BLaER1 (cell line): Measurements from ENCODE around the gene DNHD1.

Experiments used
- H3K27ac ChIP-seq: shearing (Covaris generic); formaldehyde crosslinking; 2 replicates; pipeline ENCODE4 v1.8.1; 2022
- H3K27me3 ChIP-seq: shearing (Covaris generic); formaldehyde crosslinking; 2 replicates; pipeline ENCODE4 v1.8.1; 2022
- H3K36me3 ChIP-seq: shearing (Covaris generic); formaldehyde crosslinking; 2 replicates; pipeline ENCODE4 v1.8.1; 2022
- H3K4me1 ChIP-seq: shearing (Covaris generic); formaldehyde crosslinking; 2 replicates; pipeline ENCODE4 v1.8.1; 2022
- H3K4me2 ChIP-seq: shearing (Covaris generic); formaldehyde crosslinking; 2 replicates; pipeline ENCODE4 v1.8.1; 2022
- H3K4me3 ChIP-seq: shearing (Covaris generic); formaldehyde crosslinking; 2 replicates; pipeline ENCODE4 v1.8.1; 2022
- H3K9ac ChIP-seq: shearing (Covaris generic); formaldehyde crosslinking; 2 replicates; pipeline ENCODE4 v1.8.1; 2022
- H3K9me3 ChIP-seq: shearing (Covaris generic); formaldehyde crosslinking; 2 replicates; pipeline ENCODE4 v1.8.1; 2022
- H4K20me1 ChIP-seq: shearing (Covaris generic); formaldehyde crosslinking; 2 replicates; pipeline ENCODE4 v1.8.1; 2022
- Cebpa-rat ChIP-seq: shearing (Covaris generic); IDR thresholded peaks from 2 replicates; pipeline ENCODE4 v1.8.1; 2022

Gene DNHD1

DNA sequence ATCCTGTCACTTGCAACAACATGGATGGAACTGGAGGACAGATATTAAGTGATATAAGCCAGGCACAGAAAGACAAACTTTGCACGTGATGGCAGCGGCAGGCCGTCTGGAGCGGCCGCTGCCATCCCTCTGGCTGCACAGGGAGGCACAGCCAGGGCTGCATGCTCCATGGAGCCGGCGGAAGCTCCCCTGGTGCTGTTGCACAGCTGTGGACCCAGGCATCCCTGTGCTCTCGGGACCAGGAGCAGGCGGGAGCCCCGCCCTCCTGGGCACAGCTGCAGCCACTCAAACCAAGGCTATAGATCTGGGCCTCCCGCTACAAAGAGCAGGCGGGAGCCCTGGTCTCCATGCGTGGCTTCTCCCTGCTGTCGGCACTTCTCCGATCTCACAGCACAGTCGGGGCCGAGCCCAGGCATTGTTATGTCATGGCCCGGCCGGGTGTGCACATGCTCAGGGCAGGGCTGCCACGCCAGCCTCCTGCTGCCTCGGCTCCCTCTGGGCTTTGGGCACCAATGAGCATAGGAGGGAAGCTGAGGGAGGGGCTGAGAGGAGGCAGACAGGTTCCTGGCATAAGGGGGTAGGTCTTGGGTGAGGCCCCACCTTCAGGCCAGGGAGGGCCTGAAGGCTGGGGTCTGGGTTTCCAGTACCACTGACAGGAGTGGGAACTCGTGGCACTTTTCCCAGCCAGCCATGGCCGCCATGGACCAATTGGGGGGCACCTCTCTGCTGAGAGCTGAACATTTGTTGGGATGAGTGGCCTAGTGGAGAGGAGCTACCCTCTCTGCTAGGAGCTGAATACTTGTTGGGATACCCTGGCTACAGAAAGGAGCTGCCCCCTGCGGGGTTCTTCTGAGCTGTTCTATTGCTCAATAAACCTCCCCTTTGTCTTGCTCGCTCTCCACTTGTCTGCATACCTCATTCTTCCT, 89.6 kb downstream of the DNHD1 start:
- no peak overlapping the region for H3K4me3 ChIP-seq
- no peaks in the 10 kb centered on the region for H3K27me3 ChIP-seq
- peaks cover 45% of the 10 kb centered on the region for H3K9me3 ChIP-seq
- H3K9ac ChIP-seq, result no peak overlapping the region
- peaks cover 29% of the 10 kb centered on the region for H3K36me3 ChIP-seq
- no peaks in the 10 kb centered on the region for H3K4me1 ChIP-seq
- H4K20me1 ChIP-seq, result no peaks in the 10 kb centered on the region
- H3K4me2 ChIP-seq, result no peak overlapping the region
- H3K27ac ChIP-seq, result no peak overlapping the region
- TF ChIP-seq Cebpa-rat, result no peak

DNA sequence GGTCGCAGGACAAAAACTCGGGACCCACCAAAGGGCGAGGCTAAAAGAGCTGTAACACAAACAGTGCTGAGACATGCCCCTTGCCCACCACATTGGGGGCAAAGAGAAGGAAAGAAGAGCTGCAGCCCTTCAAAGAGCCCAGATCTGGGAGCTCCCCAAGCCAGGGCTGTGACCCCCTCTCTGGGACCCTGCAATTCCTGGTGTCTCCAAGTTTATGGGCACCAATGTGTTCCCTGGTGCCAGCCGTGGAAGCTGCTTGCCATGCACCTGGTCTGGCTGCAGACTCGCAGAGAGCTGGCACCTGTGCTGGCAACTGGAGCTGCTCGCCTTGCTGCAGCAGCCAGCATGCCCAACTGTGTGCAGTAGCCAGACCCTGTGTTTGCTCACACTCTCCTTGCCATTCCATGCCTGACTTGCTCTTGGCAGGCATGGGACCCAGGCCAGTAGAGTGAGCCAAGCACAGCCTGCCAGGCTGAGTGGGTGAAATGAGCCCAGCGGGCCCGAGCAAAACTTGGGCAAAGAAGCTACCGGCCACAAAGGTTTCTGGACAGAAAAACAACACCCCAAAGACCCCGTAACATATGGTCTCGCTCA, 90.4 kb downstream of the DNHD1 start:
- Histone ChIP-seq H3K9me3 (peaks cover 42% of the 10 kb centered on the region), H3K9ac (no peak overlapping the region), H3K27me3 (no peaks in the 10 kb centered on the region), H4K20me1 (no peaks in the 10 kb centered on the region), H3K36me3 (peaks cover 36% of the 10 kb centered on the region), H3K4me1 (no peaks in the 10 kb centered on the region), H3K4me3 (no peak overlapping the region), H3K27ac (no peak overlapping the region), H3K4me2 (no peak overlapping the region)
- no peak for TF ChIP-seq Cebpa-rat

DNA sequence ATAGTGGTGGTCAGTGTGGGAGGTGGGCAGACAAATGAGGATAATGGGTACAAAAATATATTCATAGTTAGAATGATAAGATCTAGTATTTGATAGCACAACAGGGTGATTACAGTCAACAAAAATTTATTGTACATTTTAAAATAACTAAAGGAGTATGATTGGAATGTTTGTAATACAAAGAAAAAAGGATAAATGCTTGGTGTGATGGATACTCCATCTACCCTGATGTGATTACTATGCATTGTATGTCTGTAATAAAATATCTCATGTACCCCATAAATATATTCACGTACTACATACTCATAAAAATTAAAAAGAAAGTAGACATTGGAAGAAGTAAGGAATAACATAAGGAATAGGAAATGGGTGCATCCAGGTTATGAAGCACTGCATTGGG, 90.9 kb downstream of the DNHD1 start:
- H4K20me1 ChIP-seq, result 0 out of 2 replicates have a peak, but pooled peaks cover 1% of the 10 kb centered on the region
- peaks cover 41% of the 10 kb centered on the region for H3K36me3 ChIP-seq
- no peaks in the 10 kb centered on the region for H3K4me1 ChIP-seq
- H3K27ac ChIP-seq, result no peak overlapping the region
- no peak overlapping the region for H3K4me3 ChIP-seq
- no peaks in the 10 kb centered on the region for H3K27me3 ChIP-seq
- H3K9ac ChIP-seq, result no peak overlapping the region
- peaks cover 42% of the 10 kb centered on the region for H3K9me3 ChIP-seq
- H3K4me2 ChIP-seq, result no peak overlapping the region
- no peak for TF ChIP-seq Cebpa-rat

DNA sequence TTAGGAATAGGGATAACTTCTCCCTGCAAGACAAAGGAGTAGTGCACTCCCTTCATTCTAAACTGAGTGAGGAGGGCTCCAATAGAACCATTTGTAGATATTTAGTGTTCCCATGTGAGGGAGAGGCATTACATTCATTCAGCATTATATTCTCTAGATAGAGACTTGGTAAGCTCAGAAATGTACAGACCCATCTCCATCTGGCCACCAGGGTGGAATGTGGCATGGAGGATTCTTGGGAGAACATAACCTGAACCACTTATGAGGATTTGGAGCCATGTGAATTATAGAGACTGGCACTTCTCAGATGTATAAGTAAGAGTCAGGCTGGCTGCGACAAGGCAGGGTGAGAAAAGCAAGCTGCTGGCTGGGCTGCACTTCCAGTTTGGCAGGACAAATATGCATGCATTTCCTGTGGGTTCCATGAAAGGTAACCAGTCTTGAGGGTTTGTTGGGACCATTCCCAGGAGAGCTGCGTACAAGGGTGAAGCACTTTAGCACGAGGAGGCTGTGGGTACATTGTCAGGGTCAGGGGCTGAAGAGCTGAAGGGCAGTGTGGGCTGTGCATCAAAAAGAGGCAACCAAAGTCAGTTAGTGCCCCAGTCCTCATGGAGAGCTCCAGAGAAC, 97.2 kb downstream of the DNHD1 start:
- no peaks in the 10 kb centered on the region for H3K9me3 ChIP-seq

DNA sequence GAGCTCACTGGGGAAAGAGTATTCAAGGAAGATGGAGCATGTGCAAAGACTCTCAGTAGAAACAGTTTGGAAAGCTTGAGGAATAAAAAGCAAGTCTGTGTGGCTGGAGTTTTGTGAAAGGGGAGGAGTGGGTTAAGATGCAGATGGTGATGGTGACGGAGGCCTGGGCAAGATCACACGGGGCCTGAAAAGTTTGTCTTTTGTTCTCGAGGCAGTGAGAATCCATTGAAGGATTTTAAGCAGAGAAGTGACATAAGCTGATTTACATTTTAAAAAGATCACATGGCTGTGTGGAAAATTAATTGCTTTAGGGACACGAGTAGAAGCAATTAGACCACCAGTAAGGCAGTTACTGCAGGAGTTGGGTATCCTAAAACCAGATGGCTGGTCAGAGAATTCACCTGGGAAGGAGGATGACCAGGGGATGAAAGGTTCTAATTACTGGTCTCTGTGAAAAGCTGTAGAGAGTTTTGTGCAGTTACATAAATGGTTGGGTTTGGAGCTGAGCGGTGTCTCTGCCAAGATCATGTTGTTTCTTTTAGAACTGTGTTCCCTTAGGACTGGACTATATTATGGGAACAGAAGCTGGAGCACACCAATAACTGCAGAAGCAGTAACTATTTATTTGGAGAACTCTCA, 99.3 kb downstream of the DNHD1 start:
- Histone ChIP-seq H3K4me1 (peaks cover 24% of the 10 kb centered on the region), H3K9me3 (no peaks in the 10 kb centered on the region), H3K36me3 (peaks cover 96% of the 10 kb centered on the region), H3K9ac (no peak overlapping the region), H3K4me2 (no peak overlapping the region), H3K4me3 (no peak overlapping the region), H4K20me1 (peaks cover 79% of the 10 kb centered on the region), H3K27ac (no peak overlapping the region), H3K27me3 (no peaks in the 10 kb centered on the region)
- no peak for TF ChIP-seq Cebpa-rat

More for the DNA sequence above, 97.2 kb downstream of the DNHD1 start:
- peak overlapping the region; percentile 20 for H3K4me2 ChIP-seq
- H3K27ac ChIP-seq, result no peak overlapping the region
- H4K20me1 ChIP-seq, result peaks cover 58% of the 10 kb centered on the region
- peaks cover 77% of the 10 kb centered on the region for H3K36me3 ChIP-seq
- H3K27me3 ChIP-seq, result no peaks in the 10 kb centered on the region
- H3K9ac ChIP-seq, result no peak overlapping the region
- no peak for TF ChIP-seq Cebpa-rat
- no peak overlapping the region for H3K4me3 ChIP-seq
- peaks cover 22% of the 10 kb centered on the region for H3K4me1 ChIP-seq

DNA sequence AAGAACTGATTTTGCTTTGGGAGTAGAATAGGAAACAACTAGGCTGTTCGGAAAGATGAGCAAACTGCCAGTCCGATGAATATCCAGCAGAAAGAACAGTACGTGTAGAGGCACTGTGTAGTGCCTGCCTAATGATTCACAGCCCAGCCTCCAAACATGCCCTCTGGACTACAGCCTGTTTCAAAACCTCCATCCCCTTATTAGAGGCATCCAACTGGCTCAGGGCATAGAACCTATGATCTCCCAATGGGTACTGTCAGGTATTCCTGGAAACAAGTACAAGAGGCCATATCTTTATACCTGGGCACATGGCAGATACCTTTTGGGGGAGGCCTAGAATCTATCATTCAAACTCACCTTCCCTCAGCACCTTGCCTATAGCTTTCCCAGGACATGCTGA, 101.5 kb downstream of the DNHD1 start:
- H3K4me3 ChIP-seq, result no peak overlapping the region
- no peaks in the 10 kb centered on the region for H3K9me3 ChIP-seq
- no peaks in the 10 kb centered on the region for H3K27me3 ChIP-seq
- no peak overlapping the region for H3K4me2 ChIP-seq
- H4K20me1 ChIP-seq, result peaks cover 90% of the 10 kb centered on the region
- H3K27ac ChIP-seq, result no peak overlapping the region
- no peak for TF ChIP-seq Cebpa-rat
- H3K9ac ChIP-seq, result no peak overlapping the region
- peaks cover 32% of the 10 kb centered on the region for H3K4me1 ChIP-seq
- H3K36me3 ChIP-seq, result peaks cover 84% of the 10 kb centered on the region

DNA sequence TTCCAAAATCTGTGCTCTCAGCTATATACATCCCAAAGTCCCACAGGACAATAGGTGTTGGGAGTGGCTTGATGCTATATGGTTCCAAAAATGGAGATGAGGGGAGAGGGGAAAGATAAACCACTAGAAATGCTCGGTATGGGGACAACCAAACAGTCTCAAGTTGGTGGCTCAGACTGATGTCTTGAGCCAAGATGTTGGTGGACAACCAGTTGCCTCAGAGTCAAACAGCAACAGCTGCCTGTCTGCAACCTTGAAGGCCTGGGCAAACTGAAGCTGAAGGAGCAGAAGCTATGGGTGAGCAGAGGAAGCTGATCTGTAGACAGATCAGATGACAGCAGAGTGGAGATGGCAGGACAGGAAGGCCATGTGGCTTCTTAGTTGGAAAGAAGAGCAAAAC, 102.4 kb downstream of the DNHD1 start:
- no peak for TF ChIP-seq Cebpa-rat
- peaks cover 24% of the 10 kb centered on the region for H3K4me1 ChIP-seq

DNA sequence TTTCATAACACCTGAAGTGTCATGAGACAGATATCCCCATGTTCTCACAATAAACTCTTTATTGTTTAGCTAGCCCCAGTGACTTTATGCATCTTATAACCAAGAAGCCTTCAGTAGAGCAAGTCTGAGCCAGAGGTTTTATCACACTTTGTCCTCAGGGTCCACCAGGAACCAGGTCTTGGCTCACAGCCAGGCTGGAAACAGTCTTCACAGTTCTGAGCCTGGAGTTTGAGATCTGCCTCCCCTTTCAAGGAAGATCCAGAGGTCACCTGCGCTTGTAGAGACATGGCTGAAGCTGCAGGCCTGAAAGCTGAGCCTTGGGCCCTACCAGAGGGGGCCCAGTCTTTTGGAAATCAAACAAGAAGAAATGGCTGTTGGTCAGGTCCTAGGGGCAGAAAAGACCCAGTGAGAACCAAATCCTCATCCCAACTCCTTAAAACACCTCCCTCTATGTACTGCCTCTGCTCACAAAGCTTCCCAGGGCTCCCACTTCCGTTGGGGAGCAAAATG, 102.9 kb downstream of the DNHD1 start:
- Histone ChIP-seq H4K20me1 (peaks cover 81% of the 10 kb centered on the region), H3K36me3 (peaks cover 72% of the 10 kb centered on the region), H3K4me2 (no peak overlapping the region), H3K4me1 (peaks cover 24% of the 10 kb centered on the region), H3K27ac (no peak overlapping the region), H3K27me3 (no peaks in the 10 kb centered on the region), H3K9ac (no peak overlapping the region), H3K9me3 (no peaks in the 10 kb centered on the region), H3K4me3 (no peak overlapping the region)
- no peak for TF ChIP-seq Cebpa-rat

More for the DNA sequence above, 102.4 kb downstream of the DNHD1 start:
- Histone ChIP-seq H3K27me3 (no peaks in the 10 kb centered on the region), H3K4me3 (no peak overlapping the region), H3K36me3 (peaks cover 77% of the 10 kb centered on the region), H3K9ac (no peak overlapping the region), H3K27ac (no peak overlapping the region), H4K20me1 (peaks cover 85% of the 10 kb centered on the region), H3K4me2 (no peak overlapping the region), H3K9me3 (no peaks in the 10 kb centered on the region)

DNA sequence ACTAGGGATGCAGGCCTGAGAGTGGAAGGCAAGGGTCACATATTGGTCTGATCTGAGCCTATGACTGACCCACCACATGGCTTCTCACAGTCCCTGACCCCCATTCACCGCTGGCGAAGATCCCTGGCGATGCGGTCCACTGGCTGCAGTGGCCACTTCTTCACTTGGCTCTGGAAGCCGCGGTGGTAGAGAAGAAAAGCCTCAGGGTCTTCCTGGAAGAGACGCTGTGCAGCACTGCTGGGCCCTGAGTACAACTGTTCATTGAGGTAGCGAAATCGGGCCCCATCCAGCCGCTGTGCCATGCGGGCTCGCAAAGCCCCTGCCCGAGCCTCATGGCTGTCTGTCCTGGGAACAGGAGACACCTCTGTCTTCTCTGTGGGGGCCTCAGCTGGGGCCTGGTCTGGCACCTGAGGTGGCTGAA, 104.0 kb downstream of the DNHD1 start:
- Histone ChIP-seq H3K27ac (no peak overlapping the region), H3K4me2 (no peak overlapping the region), H4K20me1 (peaks cover 78% of the 10 kb centered on the region), H3K4me1 (peaks cover 32% of the 10 kb centered on the region), H3K27me3 (no peaks in the 10 kb centered on the region), H3K4me3 (no peak overlapping the region), H3K36me3 (peaks cover 61% of the 10 kb centered on the region), H3K9ac (0 out of 2 replicates have a peak overlapping the region, but pooled peaks have one; percentile 3), H3K9me3 (no peaks in the 10 kb centered on the region)
- TF ChIP-seq Cebpa-rat, result no peak
